ENCODE results near the gene ARRB1.

DNA sequence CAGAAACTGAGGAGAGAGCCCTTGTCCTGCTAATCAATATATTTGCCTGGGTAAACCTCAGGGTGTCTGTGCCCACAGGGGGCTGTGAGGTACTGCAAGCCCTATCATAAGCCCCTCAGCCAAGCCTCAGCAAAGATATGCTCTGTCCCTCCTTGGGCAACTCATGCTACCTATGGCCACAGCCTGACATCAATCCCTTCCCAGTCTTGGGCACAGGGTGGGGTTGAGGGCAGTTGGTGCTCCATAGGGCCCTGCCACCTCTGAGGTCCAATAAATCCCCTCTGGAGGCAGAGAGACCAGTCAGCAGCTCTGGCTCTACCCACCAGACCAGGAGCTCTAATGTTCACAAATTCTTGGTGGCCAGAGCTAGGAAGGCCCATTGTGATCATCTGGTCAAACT lies 87.1 kb downstream of the ARRB1 start:
- TF ChIP-seq CTCF (conservative IDR thresholded peaks at IDR 0.05 in 1 of 2, IDR thresholded peaks at IDR 0.05 in 1 of 2; ENCODE audit: extremely low read depth in 1 of 2, insufficient read depth in 1 of 2, low read depth in 1 of 2, low read length in 2 of 2) (no peak), EZH2 (IDR thresholded peaks at IDR 0.05; ENCODE audit: borderline replicate concordance, low read length) (no peak)
